Measurements from ENCODE around the gene SH3RF3. TPM values are rescaled to one million over a fixed set of nuclear protein-coding genes. Genes with fewer than 3 reads are reported as not detected.

The SH3RF3 gene
- total RNA-seq, 1 experiment from 2014 or later = 1.0 TPM

- no peak for TF ChIP-seq FOXP4 (CRISPR knock-in tag; IDR thresholded peaks at IDR 0.05)
- TF ChIP-seq ZNF219 (CRISPR knock-in tag; IDR thresholded peaks at IDR 0.05; ENCODE audit: borderline replicate concordance) = no peak
- TF ChIP-seq NR3C1 (CRISPR knock-in tag; conservative IDR thresholded peaks at IDR 0.05; ENCODE audit: low read depth) = no peak
These were observed 60.7 kb downstream of the SH3RF3 start (continued) for GRCh38 chr2:109189751-109190150.

GRCh38 chr2:109193807-109194619 lies 65.0 kb downstream of the SH3RF3 start:
- ChIA-PET CTCF (interaction anchor here (0.6 to 1.7 kb wide), 3 partner anchors 12 to 317 kb away, joined by 5 to 6 read pairs (median 6); no protein-coding TSS in a partner anchor), POLR2A (interaction anchor here (1.0 kb wide), 1 partner anchor 21 kb away, joined by 3 read pairs; no protein-coding TSS in a partner anchor)
- no peak overlapping the region for H3K27ac Mint-ChIP-seq
- peaks cover 11% of the 10 kb centered on the region for H3K4me1 Mint-ChIP-seq
- no peak for DNase-seq (ENCODE audit: low spot score)
- H3K27me3 Mint-ChIP-seq (ENCODE audit: low read depth) = no peaks in the 10 kb centered on the region
- ATAC-seq = no peak
- no peak overlapping the region for H3K4me3 Mint-ChIP-seq
- H3K36me3 Mint-ChIP-seq = no peaks in the 10 kb centered on the region
- H3K9me3 Mint-ChIP-seq = no peaks in the 10 kb centered on the region
- TF ChIP-seq, protein P1, sequence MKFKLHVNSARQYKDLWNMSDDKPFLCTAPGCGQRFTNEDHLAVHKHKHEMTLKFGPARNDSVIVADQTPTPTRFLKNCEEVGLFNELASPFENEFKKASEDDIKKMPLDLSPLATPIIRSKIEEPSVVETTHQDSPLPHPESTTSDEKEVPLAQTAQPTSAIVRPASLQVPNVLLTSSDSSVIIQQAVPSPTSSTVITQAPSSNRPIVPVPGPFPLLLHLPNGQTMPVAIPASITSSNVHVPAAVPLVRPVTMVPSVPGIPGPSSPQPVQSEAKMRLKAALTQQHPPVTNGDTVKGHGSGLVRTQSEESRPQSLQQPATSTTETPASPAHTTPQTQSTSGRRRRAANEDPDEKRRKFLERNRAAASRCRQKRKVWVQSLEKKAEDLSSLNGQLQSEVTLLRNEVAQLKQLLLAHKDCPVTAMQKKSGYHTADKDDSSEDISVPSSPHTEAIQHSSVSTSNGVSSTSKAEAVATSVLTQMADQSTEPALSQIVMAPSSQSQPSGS (CRISPR knock-in tag; IDR thresholded peaks at IDR 0.05; ENCODE audit: borderline replicate concordance, low read depth) = no peak
- TF ChIP-seq FOXK1 (CRISPR knock-in tag; IDR thresholded peaks at IDR 0.05) (no peak), OVOL2 (CRISPR knock-in tag; IDR thresholded peaks at IDR 0.05; ENCODE audit: borderline replicate concordance) (no peak), PRDM15 (CRISPR knock-in tag; IDR thresholded peaks at IDR 0.05) (no peak), TEAD4 (CRISPR knock-in tag; IDR thresholded peaks at IDR 0.05) (no peak), MXD4 (CRISPR knock-in tag; IDR thresholded peaks at IDR 0.05; ENCODE audit: borderline replicate concordance) (no peak), E2F5 (CRISPR knock-in tag; IDR thresholded peaks at IDR 0.05) (no peak), NFYB (CRISPR knock-in tag; conservative IDR thresholded peaks at IDR 0.05; ENCODE audit: low read depth) (no peak), ZNF423 (CRISPR knock-in tag; IDR thresholded peaks at IDR 0.05) (no peak), TP53 (CRISPR knock-in tag; IDR thresholded peaks at IDR 0.05) (no peak), PREB (CRISPR knock-in tag; IDR thresholded peaks at IDR 0.05; ENCODE audit: borderline replicate concordance) (no peak), JAZF1 (CRISPR knock-in tag; IDR thresholded peaks at IDR 0.05) (no peak), RELA (CRISPR knock-in tag; IDR thresholded peaks at IDR 0.05; ENCODE audit: borderline replicate concordance) (no peak), AFF4 (CRISPR knock-in tag; IDR thresholded peaks at IDR 0.05; ENCODE audit: borderline replicate concordance) (no peak), KAT7 (CRISPR knock-in tag; IDR thresholded peaks at IDR 0.05; ENCODE audit: borderline replicate concordance) (no peak)
- TF ChIP-seq, protein P2, sequence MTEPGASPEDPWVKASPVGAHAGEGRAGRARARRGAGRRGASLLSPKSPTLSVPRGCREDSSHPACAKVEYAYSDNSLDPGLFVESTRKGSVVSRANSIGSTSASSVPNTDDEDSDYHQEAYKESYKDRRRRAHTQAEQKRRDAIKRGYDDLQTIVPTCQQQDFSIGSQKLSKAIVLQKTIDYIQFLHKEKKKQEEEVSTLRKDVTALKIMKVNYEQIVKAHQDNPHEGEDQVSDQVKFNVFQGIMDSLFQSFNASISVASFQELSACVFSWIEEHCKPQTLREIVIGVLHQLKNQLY (CRISPR knock-in tag; IDR thresholded peaks at IDR 0.05) = no peak

All from WTC11 (cell line).